ENCODE measurements around the gene CTNNA3. TPM values are rescaled to one million over a fixed set of nuclear protein-coding genes. Genes with fewer than 3 reads are reported as not detected.
A peak's percentile ranks its signal among the peaks of the same experiment; 100 is the strongest.

Gene CTNNA3
- total RNA-seq, 1 donor, result not detected

DNA sequence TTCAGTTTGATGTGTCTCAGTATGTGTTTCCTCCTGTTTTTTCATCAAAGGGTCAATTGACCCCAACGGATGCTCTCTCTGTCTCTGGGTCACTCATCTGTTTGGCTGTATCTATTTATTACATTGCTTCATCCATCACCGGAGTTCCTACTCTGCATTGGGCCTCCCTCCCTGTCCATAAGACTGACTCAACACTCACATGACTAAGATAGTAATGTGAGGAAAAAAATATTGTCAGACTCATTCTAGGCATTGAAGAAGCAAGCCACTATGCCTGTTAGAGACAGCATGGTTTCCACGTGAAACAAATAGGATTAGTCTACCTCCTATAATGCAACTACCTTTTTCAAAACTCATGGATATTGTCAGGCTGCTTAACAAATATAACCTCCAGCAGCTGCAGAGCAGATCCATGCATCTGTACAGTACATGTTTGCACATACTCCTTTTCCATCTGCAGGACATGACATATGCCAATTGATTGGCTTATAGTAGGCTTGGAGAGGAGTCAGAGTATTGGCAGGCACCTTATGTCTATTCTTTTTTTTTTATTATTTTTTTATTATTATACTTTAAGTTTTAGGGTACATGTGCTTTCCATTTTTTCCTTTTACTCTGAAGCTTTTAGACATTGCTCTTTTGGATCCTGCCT lies 495.0 kb downstream of the CTNNA3 start:
- H3K4me2 ChIP-seq (ENCODE audit: insufficient read depth, low read length), result no peak overlapping the region
- no peaks in the 10 kb centered on the region for H3K4me1 ChIP-seq (ENCODE audit: insufficient read depth, low read length)
- TF ChIP-seq, protein P1, sequence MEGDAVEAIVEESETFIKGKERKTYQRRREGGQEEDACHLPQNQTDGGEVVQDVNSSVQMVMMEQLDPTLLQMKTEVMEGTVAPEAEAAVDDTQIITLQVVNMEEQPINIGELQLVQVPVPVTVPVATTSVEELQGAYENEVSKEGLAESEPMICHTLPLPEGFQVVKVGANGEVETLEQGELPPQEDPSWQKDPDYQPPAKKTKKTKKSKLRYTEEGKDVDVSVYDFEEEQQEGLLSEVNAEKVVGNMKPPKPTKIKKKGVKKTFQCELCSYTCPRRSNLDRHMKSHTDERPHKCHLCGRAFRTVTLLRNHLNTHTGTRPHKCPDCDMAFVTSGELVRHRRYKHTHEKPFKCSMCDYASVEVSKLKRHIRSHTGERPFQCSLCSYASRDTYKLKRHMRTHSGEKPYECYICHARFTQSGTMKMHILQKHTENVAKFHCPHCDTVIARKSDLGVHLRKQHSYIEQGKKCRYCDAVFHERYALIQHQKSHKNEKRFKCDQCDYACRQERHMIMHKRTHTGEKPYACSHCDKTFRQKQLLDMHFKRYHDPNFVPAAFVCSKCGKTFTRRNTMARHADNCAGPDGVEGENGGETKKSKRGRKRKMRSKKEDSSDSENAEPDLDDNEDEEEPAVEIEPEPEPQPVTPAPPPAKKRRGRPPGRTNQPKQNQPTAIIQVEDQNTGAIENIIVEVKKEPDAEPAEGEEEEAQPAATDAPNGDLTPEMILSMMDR (IDR thresholded peaks at IDR 0.05; ENCODE audit: extremely low read depth, low read depth, low read length), result no peak
- H2AFZ ChIP-seq (ENCODE audit: low read length), result no peak overlapping the region
- no peak overlapping the region for H3K4me3 ChIP-seq (ENCODE audit: insufficient read depth, low read length)
- no peak overlapping the region for H3K27ac ChIP-seq (ENCODE audit: low read depth, low read length)
- no peaks in the 10 kb centered on the region for H4K20me1 ChIP-seq (ENCODE audit: insufficient read depth, low read length)
- H3K36me3 ChIP-seq (ENCODE audit: insufficient read depth, low read length), result no peaks in the 10 kb centered on the region
- no peaks in the 10 kb centered on the region for H3K79me2 ChIP-seq (ENCODE audit: insufficient read depth, low read length)
- no peak for DNase-seq (ENCODE audit: insufficient read length, low spot score, missing footprints)
- no peaks in the 10 kb centered on the region for H3K27me3 ChIP-seq (ENCODE audit: insufficient read depth, low read length)
- H3K9me3 ChIP-seq (ENCODE audit: low read depth, low read length), result no peaks in the 10 kb centered on the region

DNA sequence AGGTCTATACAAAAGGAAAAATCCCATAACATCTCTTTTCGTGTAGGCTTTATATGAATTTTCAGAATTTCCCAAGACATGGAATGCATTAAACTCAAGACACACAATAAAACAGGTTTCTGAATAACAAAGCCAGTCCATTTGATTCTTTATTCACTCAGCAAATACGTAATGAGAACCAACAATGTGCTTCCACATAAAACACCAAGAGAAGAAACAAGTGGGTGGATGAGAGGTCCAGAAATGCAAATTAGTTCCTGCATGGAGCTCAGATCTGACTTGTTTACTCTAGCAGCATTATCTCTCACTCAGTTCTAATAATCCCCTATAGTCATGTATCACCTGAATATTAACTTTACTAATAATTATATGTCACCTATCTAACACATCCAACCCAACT lies 520.6 kb downstream of the CTNNA3 start:
- Histone ChIP-seq H3K27ac (ENCODE audit: low read depth, low read length) (no peak overlapping the region), H3K4me2 (ENCODE audit: insufficient read depth, low read length) (no peak overlapping the region), H4K20me1 (ENCODE audit: insufficient read depth, low read length) (no peaks in the 10 kb centered on the region), H3K4me3 (ENCODE audit: insufficient read depth, low read length) (no peak overlapping the region), H3K36me3 (ENCODE audit: insufficient read depth, low read length) (no peaks in the 10 kb centered on the region), H3K79me2 (ENCODE audit: insufficient read depth, low read length) (no peaks in the 10 kb centered on the region), H2AFZ (ENCODE audit: low read length) (no peak overlapping the region), H3K27me3 (ENCODE audit: insufficient read depth, low read length) (no peaks in the 10 kb centered on the region), H3K4me1 (ENCODE audit: insufficient read depth, low read length) (no peaks in the 10 kb centered on the region), H3K9me3 (ENCODE audit: low read depth, low read length) (peaks cover 2% of the 10 kb centered on the region)
- TF ChIP-seq, protein P1 (IDR thresholded peaks at IDR 0.05; ENCODE audit: extremely low read depth, low read depth, low read length), result no peak
- DNase-seq (ENCODE audit: insufficient read length, low spot score, missing footprints), result no peak

DNA sequence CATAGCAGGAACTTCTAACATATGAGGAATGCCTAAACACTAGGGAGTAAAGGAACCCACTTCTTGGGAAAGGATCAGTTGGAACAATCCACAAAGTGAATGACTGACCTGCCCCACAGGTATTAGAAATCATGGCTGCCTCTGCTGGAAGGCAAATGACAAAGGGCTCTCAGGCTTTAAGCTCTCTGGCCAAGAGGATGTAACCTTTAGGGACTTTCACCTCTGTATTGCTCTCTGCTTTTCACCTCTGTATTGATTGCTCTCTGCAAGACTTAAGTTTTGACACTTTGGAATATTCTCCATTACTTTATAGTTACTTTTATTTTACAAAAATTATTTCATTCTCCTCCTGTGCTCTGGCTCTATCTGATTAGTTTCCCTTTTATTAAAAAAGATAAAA lies 522.2 kb downstream of the CTNNA3 start:
- Histone ChIP-seq H4K20me1 (ENCODE audit: insufficient read depth, low read length) (no peaks in the 10 kb centered on the region), H3K4me2 (ENCODE audit: insufficient read depth, low read length) (no peak overlapping the region), H3K36me3 (ENCODE audit: insufficient read depth, low read length) (no peaks in the 10 kb centered on the region), H3K27ac (ENCODE audit: low read depth, low read length) (no peak overlapping the region), H3K79me2 (ENCODE audit: insufficient read depth, low read length) (no peaks in the 10 kb centered on the region), H3K27me3 (ENCODE audit: insufficient read depth, low read length) (no peaks in the 10 kb centered on the region), H2AFZ (ENCODE audit: low read length) (no peak overlapping the region), H3K9me3 (ENCODE audit: low read depth, low read length) (peaks cover 2% of the 10 kb centered on the region), H3K4me1 (ENCODE audit: insufficient read depth, low read length) (no peaks in the 10 kb centered on the region), H3K4me3 (ENCODE audit: insufficient read depth, low read length) (no peak overlapping the region)
- TF ChIP-seq, protein P1 (IDR thresholded peaks at IDR 0.05; ENCODE audit: extremely low read depth, low read depth, low read length), result no peak
- DNase-seq (ENCODE audit: insufficient read length, low spot score, missing footprints), result no peak

DNA sequence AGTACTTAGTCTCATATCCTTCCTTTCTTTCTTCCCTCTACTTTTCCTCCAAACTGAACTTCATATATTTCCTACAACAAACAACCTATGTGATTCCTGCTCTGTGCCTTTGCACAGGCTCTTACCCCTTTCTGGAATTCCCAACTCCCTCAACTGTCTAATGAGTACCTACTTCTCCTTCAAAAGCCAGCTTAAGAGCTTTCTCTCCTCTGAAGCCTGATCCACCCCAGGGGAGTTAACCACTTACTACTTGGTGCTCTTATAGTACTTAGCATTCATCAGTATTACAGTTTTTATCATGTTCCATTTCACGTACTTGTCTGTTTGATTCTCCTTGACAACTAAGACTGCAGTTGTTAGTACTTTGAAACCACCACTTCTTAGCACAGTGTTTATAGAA lies 524.0 kb downstream of the CTNNA3 start:
- H2AFZ ChIP-seq (ENCODE audit: low read length), result no peak overlapping the region
- H3K79me2 ChIP-seq (ENCODE audit: insufficient read depth, low read length), result no peaks in the 10 kb centered on the region
- no peaks in the 10 kb centered on the region for H3K36me3 ChIP-seq (ENCODE audit: insufficient read depth, low read length)
- H3K4me2 ChIP-seq (ENCODE audit: insufficient read depth, low read length), result no peak overlapping the region
- H3K4me3 ChIP-seq (ENCODE audit: insufficient read depth, low read length), result no peak overlapping the region
- peak; percentile 49 for DNase-seq (ENCODE audit: insufficient read length, low spot score, missing footprints)
- H3K4me1 ChIP-seq (ENCODE audit: insufficient read depth, low read length), result no peaks in the 10 kb centered on the region
- no peaks in the 10 kb centered on the region for H3K27me3 ChIP-seq (ENCODE audit: insufficient read depth, low read length)
- H4K20me1 ChIP-seq (ENCODE audit: insufficient read depth, low read length), result no peaks in the 10 kb centered on the region
- peaks cover 4% of the 10 kb centered on the region for H3K9me3 ChIP-seq (ENCODE audit: low read depth, low read length)
- no peak overlapping the region for H3K27ac ChIP-seq (ENCODE audit: low read depth, low read length)
- TF ChIP-seq, protein P1 (IDR thresholded peaks at IDR 0.05; ENCODE audit: extremely low read depth, low read depth, low read length), result no peak

Data from osteoblast (primary cell).